GM12892 (cell line): Measurements from ENCODE around the gene ATCAY.
"Not testable (repeated sequence)": the region's sequence is repeated elsewhere in the genome, so short reads cannot be mapped to it uniquely, and the experiment has no call there.

Experiments used
- DNase-seq: peaks from one replicate; pipeline ENCODE4 v3.0.0; 2011; ENCODE audit not compliant: insufficient read length
- FAIRE-seq: peaks from 2 replicates; lab custom pipeline; 2011; peaks lifted over from hg19 to GRCh38; lab: Jason Lieb, UNC
- POLR2A ChIP-seq: IDR thresholded peaks from 2 replicates; pipeline ENCODE4 v1.6.1; 2011; ENCODE audit warnings: low read depth, low read length, control low read depth
- POLR2AphosphoS5 ChIP-seq: IDR thresholded peaks from 2 replicates; pipeline ENCODE4 v1.6.1; 2011; ENCODE audit warnings: low read depth, low read length, control low read depth
- TAF1 ChIP-seq: IDR thresholded peaks from 2 replicates; pipeline ENCODE4 v1.6.1; 2011; ENCODE audit warnings: low read depth, mild to moderate bottlenecking, control low read depth, low read length, borderline replicate concordance

The ATCAY gene

GRCh38 chr19:3944018-3944721 lies 63.7 kb downstream of the ATCAY start:
- no peak for DNase-seq
- FAIRE-seq, result no peak
- TF ChIP-seq POLR2A, result no peak
- TF ChIP-seq TAF1, result no peak
- TF ChIP-seq POLR2AphosphoS5, result no peak

- DNase-seq (no peak), FAIRE-seq (no peak)
- TF ChIP-seq TAF1, result no peak
- TF ChIP-seq POLR2AphosphoS5, result no peak
- TF ChIP-seq POLR2A, result no peak
Observed at GRCh38 chr19:3945838-3946237, 65.4 kb downstream of the ATCAY start.

- FAIRE-seq, DNase-seq: not testable (repeated sequence)
Observed at GRCh38 chr19:3947316-3947933, 66.9 kb downstream of the ATCAY start.

GRCh38 chr19:3949294-3949693 lies 68.8 kb downstream of the ATCAY start:
- TF ChIP-seq POLR2A (no peak), POLR2AphosphoS5 (no peak), TAF1 (no peak)
- DNase-seq (no peak), FAIRE-seq (no peak)

- FAIRE-seq (no peak), DNase-seq (no peak)
- TF ChIP-seq POLR2A (no peak), TAF1 (no peak), POLR2AphosphoS5 (no peak)
Observed at GRCh38 chr19:3949997-3950859, 69.7 kb downstream of the ATCAY start.

- FAIRE-seq (no peak), DNase-seq (no peak)
- no peak for TF ChIP-seq TAF1
- TF ChIP-seq POLR2A, result no peak
- no peak for TF ChIP-seq POLR2AphosphoS5
Observed at GRCh38 chr19:3950871-3951861, 70.7 kb downstream of the ATCAY start.

GRCh38 chr19:3952755-3953276 lies 72.3 kb downstream of the ATCAY start:
- DNase-seq, FAIRE-seq: not testable (repeated sequence)

GRCh38 chr19:3954107-3954506 lies 73.6 kb downstream of the ATCAY start:
- FAIRE-seq, result no peak

GRCh38 chr19:3955276-3955675 lies 74.8 kb downstream of the ATCAY start:
- not testable (repeated sequence) for FAIRE-seq

More at GRCh38 chr19:3954107-3954506, 73.6 kb downstream of the ATCAY start:
- TF ChIP-seq POLR2A, result no peak
- DNase-seq, result no peak

GRCh38 chr19:3955688-3956087 lies 75.2 kb downstream of the ATCAY start:
- no peak for FAIRE-seq
- no peak for DNase-seq
- TF ChIP-seq TAF1, result no peak
- no peak for TF ChIP-seq POLR2A
- no peak for TF ChIP-seq POLR2AphosphoS5

More at GRCh38 chr19:3955276-3955675, 74.8 kb downstream of the ATCAY start:
- not testable (repeated sequence) for DNase-seq

GRCh38 chr19:3958836-3959765 lies 78.6 kb downstream of the ATCAY start:
- TF ChIP-seq POLR2A (no peak), TAF1 (no peak), POLR2AphosphoS5 (no peak)
- no peak for FAIRE-seq

More at GRCh38 chr19:3958836-3959765, 78.6 kb downstream of the ATCAY start:
- no peak for DNase-seq
